SK-N-SH treated with all-trans-retinoic acid at 6 μM for 48 hours (cell line): ENCODE results near the gene UTRN.

Source experiments
- SNAI2 ChIP-seq: fragments of 250-450 bp; sonication (Bioruptor Pico); IDR thresholded peaks from 2 replicates; pipeline ENCODE4 v1.5.0; 2020; ENCODE audit warnings: mild to moderate bottlenecking, moderate library complexity
- ZFP30 ChIP-seq: fragments of 450-650 bp; formaldehyde crosslinking; IDR thresholded peaks from 2 replicates; pipeline ENCODE4 v1.5.0; 2022; ENCODE audit warnings: mild to moderate bottlenecking, moderate library complexity
- ZNF565 ChIP-seq: fragments of 450-650 bp; formaldehyde crosslinking; conservative IDR thresholded peaks from 2 replicates; pipeline ENCODE4 v1.5.0; 2020; ENCODE audit warnings: low read depth, mild to moderate bottlenecking, moderate library complexity

DNA sequence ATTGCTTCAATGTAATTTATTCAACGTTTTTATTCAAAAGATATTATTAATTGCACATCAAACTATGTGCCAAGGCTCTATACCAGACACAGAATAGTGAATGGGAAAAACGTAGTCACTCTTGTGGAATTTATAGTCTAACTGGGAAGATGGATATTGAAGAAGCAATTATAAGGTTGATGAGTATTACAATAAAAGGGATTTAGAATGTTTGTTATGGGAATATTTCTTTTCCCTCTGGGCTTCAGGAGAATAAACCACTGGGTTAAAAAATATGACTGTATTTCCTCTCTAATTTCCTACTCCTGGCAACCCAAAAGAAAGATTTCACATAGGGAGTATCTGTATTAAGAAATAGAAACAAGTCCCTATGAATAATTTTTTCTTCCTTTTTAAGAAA, 25.1 kb upstream of the UTRN start:
- no peak for TF ChIP-seq ZFP30 (CRISPR knock-in tag)
- TF ChIP-seq ZNF565 (CRISPR knock-in tag), result no peak
- no peak for TF ChIP-seq SNAI2 (CRISPR knock-in tag)
